Measurements from ENCODE around the gene TCEANC2.

Gene TCEANC2

GRCh38 chr1:54137534-54138061, 84.2 kb downstream of the TCEANC2 start:
- DNase-seq: no peak

GRCh38 chr1:54138994-54139393, 85.6 kb downstream of the TCEANC2 start:
- DNase-seq: no peak

- no peak for DNase-seq
These were observed 86.3 kb downstream of the TCEANC2 start for GRCh38 chr1:54139711-54140110.

- no peak for DNase-seq
These were observed 88.9 kb downstream of the TCEANC2 start for GRCh38 chr1:54142146-54142900.

- no peak for DNase-seq
These were observed 91.0 kb downstream of the TCEANC2 start for GRCh38 chr1:54144366-54144765.

GRCh38 chr1:54149734-54150133, 96.3 kb downstream of the TCEANC2 start:
- no peak for DNase-seq

GRCh38 chr1:54151013-54151412, 97.6 kb downstream of the TCEANC2 start:
- no peak for DNase-seq

GRCh38 chr1:54152696-54153095, 99.3 kb downstream of the TCEANC2 start, which contains the start of gene CDCP2:
Gene CDCP2, minus strand, starts transcription at chr1:54153000. Its CDS starts 78 bp downstream, at chr1:54152922.
- no peak for DNase-seq

GRCh38 chr1:54153535-54154439, 100.4 kb downstream of the TCEANC2 start:
- peak; percentile 25 for DNase-seq

Data from NCI-H510A (cell line).